ENCODE measurements around the gene MVD. TPM values are rescaled to one million over a fixed set of nuclear protein-coding genes. Genes with fewer than 3 reads are reported as not detected.

Gene MVD
- total RNA-seq, 1 donor from 2014 or later: 76.2 TPM

DNA sequence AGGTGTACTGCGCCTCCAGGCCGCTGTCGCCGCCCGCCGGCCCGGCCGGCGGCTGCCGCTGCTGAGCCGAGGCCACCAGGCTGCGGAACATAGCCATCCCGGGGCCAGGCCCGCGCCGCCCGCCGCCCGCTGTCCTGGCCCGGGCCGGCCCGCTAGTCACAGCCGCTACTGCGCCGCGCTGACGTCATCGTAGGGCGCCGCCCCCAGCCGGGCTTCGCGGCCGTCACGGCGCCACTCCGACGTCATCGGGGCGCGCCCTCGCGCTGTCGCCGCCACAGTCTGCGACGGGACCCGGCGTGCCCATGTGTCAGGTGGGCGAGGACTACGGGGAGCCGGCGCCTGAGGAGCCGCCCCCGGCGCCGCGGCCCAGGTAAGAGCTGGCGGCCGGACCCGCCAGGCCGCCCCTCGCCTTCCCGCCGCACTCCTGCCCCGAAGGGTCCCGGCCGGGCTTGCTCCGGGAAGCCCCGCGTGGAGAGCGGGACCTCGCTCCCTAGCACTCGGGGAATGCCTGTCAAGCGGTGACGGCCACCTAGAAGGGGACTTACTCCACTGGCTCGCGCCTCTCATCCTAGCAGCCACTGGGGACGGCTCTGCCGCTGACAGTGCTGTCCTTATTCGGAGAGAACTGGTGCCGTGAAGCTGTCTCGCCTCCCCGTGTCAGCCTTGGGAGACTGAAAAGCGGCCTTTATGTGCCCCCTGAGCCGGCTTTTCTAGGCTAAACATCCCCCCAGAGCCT is 43.5 kb upstream of the MVD start, which contains the start of the genes CTU2 and RNF166:
Gene CTU2 (plus strand): TSS at position 275 of the 736 bp plus-strand sequence. CDS start 28 bp downstream, at position 303.
Gene RNF166 (minus strand): TSS at position 180 of the 736 bp plus-strand sequence. CDS start 83 bp downstream, at position 97.
- no peak for DNase-seq (ENCODE audit: low read depth)
- peak within 1 kb of the TSS; percentile 99 for H3K4me3 ChIP-seq (ENCODE audit: low read depth, low read length)
- no peak for TF ChIP-seq CTCF (conservative IDR thresholded peaks at IDR 0.05; ENCODE audit: low read depth, low read length)

DNA sequence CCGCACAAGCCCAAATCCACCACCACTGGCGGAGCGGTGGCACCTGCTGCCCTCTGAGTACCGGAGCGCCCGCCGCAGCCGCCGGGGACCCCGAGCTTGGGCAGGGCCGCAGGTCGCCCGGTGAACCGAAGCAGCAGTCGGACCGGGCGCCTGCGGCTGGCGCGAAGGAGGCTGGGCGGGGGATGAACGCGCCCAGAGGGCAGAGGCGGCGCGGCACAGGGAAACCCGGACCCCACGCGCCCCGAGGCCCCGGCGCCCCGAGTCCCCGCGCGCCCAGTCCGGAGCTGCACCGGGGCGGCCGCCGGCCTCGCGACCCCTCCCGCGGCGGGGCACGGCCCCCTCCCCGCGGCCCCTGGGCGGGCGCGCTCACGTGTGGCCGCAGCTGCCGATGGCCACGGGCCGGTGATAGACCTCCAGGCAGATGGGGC is 42.9 kb upstream of the MVD start:
- TF ChIP-seq CTCF (conservative IDR thresholded peaks at IDR 0.05; ENCODE audit: low read depth, low read length): no peak
- peak overlapping the region; percentile 99 for H3K4me3 ChIP-seq (ENCODE audit: low read depth, low read length)
- no peak for DNase-seq (ENCODE audit: low read depth)

DNA sequence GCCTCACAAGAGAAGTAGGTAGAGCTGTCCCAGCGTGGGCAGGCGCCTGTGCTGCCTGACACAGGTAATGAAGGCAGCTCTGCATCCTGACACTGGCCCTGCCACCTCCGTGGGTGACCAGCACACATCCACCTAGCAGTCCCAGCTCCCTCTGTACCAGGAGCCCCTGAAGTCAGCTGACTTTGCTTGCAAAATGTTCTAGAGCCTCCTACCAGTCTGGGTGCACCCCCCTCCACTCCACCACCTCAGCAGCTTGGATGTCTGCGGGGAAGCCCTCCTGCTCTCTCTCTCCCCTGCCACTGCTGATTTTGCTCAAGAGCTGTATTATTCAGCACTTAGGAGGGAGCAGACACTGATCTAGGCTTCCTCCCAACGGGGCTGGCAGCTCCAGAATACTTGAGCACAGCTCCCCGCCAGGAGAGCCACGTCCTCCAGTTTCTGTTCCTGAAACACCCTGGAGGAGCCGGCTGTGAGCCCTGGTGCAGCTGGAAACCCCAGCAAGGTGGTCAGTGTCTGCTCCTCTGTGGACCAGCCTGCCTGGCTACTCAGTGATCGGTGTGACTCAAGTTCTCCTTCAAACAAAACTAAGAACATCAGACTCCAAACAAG is 42.3 kb upstream of the MVD start:
- peak overlapping the region; percentile 99 for H3K4me3 ChIP-seq (ENCODE audit: low read depth, low read length)
- no peak for DNase-seq (ENCODE audit: low read depth)
- no peak for TF ChIP-seq CTCF (conservative IDR thresholded peaks at IDR 0.05; ENCODE audit: low read depth, low read length)

- no peak for TF ChIP-seq CTCF (conservative IDR thresholded peaks at IDR 0.05; ENCODE audit: low read depth, low read length)
- no peak overlapping the region for H3K4me3 ChIP-seq (ENCODE audit: low read depth, low read length)
- DNase-seq (ENCODE audit: low read depth): no peak
Observed at GRCh38 chr16:88703486-88704309, 40.8 kb upstream of the MVD start.

DNA sequence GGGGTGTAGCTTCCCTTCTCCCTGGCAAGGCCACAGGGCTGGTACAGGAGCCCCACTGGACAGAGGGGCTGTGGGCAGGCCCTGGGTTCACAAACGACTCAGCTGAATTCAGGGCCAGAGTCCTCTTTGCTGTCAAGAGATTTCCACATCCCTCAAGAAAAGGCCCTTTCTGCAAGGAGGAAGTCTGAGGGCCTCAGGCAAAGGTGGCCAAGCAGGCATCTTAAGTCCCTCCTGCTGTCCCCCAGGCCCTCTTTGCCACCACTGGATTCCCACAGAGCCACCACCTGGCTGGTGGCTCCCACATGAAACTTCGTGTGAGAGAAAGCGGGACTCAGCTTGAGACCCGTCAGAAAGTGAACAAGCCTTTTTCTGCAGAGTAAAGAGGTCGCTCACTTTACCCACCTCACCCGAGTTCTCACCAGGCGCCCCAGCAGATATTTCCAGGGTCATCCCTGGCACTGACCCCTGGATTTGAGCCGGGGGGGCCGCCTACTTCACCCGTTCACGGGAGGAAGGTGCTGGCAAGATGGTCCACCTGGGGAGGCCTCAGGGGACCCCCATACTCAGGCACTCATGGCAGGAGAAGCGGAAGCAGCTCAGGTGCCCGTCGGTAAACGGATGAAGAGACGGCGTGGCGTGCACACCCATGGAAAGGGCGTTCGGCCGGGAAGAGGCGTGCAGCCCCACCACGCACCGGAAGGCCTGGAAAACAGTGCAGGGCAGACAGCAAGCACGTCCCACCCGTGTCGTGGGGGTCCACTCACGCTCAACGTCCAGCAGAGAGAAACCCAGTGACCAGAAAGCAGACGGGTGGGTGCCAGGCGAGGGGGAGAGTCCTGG is 39.7 kb upstream of the MVD start:
- no peak for DNase-seq (ENCODE audit: low read depth)
- TF ChIP-seq CTCF (conservative IDR thresholded peaks at IDR 0.05; ENCODE audit: low read depth, low read length): no peak
- H3K4me3 ChIP-seq (ENCODE audit: low read depth, low read length): no peak overlapping the region
